ENCODE results near the gene MYL11.
A peak's percentile ranks its signal among the peaks of the same experiment; 100 is the strongest.

MYL11 gene

DNA sequence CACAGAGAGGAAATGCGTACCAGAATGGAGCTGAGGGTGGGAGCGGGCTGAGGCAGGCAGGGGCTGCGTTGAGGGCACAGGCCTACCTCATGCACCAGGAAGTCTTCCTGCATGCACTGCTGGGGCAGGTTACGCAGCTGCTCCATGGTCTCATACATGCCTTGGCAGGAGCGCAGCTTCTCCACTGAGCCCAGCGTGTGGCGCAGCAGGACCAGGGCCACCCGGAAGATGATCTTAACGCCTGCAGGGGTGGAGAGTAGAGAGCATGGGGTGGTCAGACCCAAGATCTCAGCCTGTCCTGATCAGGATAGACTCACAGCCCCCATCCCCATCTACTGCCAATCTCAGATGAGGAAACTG, 16.0 kb upstream of the MYL11 start:
- H3K27ac Mint-ChIP-seq = no peak overlapping the region
- no peaks in the 10 kb centered on the region for H3K9me3 Mint-ChIP-seq
- no peaks in the 10 kb centered on the region for H3K27me3 Mint-ChIP-seq
- DNase-seq (no peak), ATAC-seq (no peak)
- no peak overlapping the region for H3K4me3 Mint-ChIP-seq
- H3K36me3 Mint-ChIP-seq (ENCODE audit: low read depth) = peaks cover 21% of the 10 kb centered on the region
- peaks cover 17% of the 10 kb centered on the region for H3K4me1 Mint-ChIP-seq

DNA sequence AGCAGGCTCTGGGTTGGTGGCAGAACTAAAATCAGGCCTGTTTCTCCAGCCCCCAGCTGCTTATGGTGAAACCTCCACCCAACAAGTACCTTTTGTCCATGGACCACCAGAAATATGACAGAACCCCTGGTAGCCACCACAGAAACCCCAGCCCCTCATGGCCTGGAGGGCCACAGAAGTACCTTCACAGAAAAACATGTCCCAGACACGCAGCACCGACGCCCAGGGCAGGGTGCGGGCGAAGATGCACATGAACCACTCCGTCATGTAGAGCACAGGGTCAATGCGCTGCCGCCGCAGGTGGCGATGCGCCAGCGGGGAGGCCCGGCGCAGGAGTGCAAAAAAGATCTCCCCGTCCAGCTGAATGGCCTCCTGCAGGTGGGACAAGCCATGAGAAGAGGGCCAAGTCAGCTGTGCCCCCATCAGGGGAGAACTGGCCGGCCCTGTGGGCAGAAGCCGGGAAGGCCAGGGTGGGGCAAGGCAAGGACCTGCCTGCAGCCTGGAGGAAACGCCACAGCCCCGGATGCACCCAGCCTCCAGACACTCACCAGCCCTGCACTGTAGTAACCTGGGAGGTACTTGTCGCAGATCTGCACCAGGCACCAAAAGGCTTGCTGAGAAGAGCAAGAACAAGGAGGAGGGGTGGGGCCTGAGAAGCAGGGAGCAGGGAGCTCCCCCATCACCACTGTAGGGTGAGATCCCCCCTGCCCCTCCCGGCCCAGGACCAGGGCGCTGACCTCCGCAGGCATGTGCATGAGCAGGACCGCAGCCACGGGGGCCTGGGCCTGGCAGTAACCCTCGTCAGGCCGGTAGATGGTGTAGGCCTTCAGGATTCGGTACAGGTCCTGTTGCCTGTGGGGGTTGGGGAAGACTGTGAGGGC, 15.4 kb upstream of the MYL11 start:
- no peaks in the 10 kb centered on the region for H3K9me3 Mint-ChIP-seq
- H3K4me1 Mint-ChIP-seq = peaks cover 10% of the 10 kb centered on the region
- H3K27me3 Mint-ChIP-seq = no peaks in the 10 kb centered on the region
- peaks cover 18% of the 10 kb centered on the region for H3K36me3 Mint-ChIP-seq (ENCODE audit: low read depth)
- DNase-seq (no peak), ATAC-seq (no peak)
- no peak overlapping the region for H3K4me3 Mint-ChIP-seq
- H3K27ac Mint-ChIP-seq = no peak overlapping the region

DNA sequence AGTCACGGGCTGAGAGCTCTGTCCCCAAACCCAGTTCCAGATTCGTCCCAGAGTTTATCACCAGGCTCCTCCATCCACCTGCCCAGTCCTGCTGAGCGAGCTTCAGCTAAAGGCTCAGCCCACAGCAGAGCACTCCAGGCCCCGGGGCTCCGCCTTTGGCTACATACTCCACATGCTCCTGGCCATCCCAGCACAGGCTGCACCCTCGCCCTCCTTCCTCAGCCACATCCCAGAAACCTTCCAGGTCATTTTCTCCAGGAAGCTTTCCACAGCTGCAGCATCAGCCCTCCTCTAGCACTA, 14.8 kb upstream of the MYL11 start:
- no peak for ATAC-seq
- H3K4me1 Mint-ChIP-seq = peaks cover 6% of the 10 kb centered on the region
- H3K36me3 Mint-ChIP-seq (ENCODE audit: low read depth) = peaks cover 14% of the 10 kb centered on the region
- H3K27me3 Mint-ChIP-seq = no peaks in the 10 kb centered on the region
- no peaks in the 10 kb centered on the region for H3K9me3 Mint-ChIP-seq
- DNase-seq = no peak
- H3K27ac Mint-ChIP-seq = no peak overlapping the region
- no peak overlapping the region for H3K4me3 Mint-ChIP-seq

DNA sequence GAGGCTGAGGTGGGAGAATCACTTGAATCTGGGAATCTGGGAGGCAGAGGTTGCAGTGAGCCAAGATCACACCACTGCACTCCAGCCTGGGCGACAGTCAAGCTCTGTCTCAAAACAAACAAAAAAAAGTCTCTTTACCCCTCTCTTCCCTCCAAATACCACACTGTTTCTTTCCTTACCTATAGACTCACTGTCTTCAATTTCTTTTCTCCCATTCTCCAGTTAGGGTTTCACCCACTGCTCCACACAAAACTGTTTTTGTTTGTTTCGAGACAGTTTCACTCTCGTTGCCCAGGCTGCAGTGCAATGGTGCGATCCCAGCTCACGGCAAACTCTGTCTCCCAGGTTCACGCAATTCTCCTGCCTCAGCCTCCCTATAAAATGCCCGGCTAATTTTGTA, 13.4 kb upstream of the MYL11 start:
- no peak for DNase-seq
- no peak for ATAC-seq
- H3K4me1 Mint-ChIP-seq = no peaks in the 10 kb centered on the region
- H3K9me3 Mint-ChIP-seq = no peaks in the 10 kb centered on the region
- no peaks in the 10 kb centered on the region for H3K27me3 Mint-ChIP-seq
- H3K4me3 Mint-ChIP-seq = no peak overlapping the region
- H3K27ac Mint-ChIP-seq = no peak overlapping the region
- peaks cover 21% of the 10 kb centered on the region for H3K36me3 Mint-ChIP-seq (ENCODE audit: low read depth)

DNA sequence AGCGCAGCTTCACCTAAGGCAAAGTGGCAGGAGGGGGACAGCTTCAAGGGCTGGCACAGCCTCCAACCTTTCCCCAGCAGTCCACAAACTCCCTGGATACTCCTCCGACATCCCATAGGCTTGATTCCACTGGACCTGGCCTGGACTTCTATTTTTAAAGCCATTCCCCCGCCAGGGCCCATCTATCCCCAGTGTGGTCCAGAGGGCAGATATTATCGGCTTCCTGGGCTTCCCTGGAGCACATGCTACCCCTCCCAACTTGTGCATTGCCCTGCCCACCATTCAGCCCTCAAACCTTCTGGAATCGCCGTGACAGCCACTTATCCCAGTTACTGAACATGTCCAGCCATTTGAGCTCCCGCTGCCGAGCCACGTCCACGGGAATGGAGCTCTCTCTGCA, 9.4 kb upstream of the MYL11 start:
- H3K27me3 Mint-ChIP-seq = no peaks in the 10 kb centered on the region
- no peak for DNase-seq
- H3K9me3 Mint-ChIP-seq = no peaks in the 10 kb centered on the region
- peaks cover 20% of the 10 kb centered on the region for H3K4me1 Mint-ChIP-seq
- no peak overlapping the region for H3K4me3 Mint-ChIP-seq
- H3K27ac Mint-ChIP-seq = no peak overlapping the region
- ATAC-seq = no peak
- H3K36me3 Mint-ChIP-seq (ENCODE audit: low read depth) = peaks cover 34% of the 10 kb centered on the region

DNA sequence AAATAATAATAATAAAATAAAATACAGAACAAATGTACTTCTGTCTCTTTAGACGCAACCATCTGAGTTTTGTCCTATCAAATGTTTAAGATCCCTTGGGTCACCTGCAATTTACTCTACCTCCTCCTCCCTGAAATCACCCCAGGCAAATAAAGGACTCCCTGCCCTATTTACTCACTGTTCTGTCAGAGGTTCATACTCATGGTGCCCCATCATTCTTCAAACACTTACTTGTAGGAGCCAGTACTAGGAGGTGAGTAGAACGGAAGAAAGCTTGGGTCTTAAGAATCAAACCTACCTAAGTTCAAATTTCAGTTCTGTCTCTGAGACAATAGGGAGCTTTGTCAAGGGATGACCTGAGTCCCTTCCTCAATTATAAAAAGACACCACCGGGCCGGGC, 8.1 kb upstream of the MYL11 start:
- no peak for ATAC-seq
- H3K36me3 Mint-ChIP-seq (ENCODE audit: low read depth) = peaks cover 36% of the 10 kb centered on the region

DNA sequence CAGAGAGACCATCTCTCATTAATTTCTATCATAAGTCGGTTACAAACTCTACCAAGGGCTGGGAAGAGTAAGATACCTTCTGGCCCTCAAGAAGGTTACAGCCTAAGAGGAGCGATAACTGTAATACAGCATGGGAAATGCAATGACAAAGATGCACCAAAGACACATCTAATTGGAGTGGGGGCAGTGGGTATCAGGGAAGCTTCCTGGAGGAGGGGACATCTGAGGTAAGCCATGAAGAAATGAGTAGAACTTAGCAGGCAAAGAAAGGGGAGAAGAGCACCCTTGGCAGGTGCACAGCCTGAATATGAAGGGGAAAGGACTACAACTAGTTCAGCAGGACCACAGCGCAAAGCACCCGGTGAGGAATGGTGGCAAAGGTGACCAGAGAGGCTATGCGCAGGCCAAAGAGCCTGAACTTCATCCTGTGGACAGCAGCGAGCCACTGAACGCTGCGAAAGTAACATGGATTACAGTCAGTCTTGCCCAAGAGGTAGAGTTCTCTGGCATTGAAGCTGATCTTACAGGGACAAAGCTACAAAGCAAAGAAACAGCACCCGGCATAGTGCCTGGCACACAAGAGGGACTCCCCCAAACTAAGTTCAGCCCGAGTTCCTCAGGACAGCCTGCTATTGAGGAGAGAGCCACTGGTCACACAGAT, 7.1 kb upstream of the MYL11 start:
- ATAC-seq = no peak
- no peak for DNase-seq
- Mint-ChIP-seq H3K27ac (peak overlapping the region; percentile 81), H3K27me3 (peaks cover 4% of the 10 kb centered on the region), H3K4me1 (peaks cover 37% of the 10 kb centered on the region), H3K36me3 (ENCODE audit: low read depth) (peaks cover 32% of the 10 kb centered on the region), H3K9me3 (no peaks in the 10 kb centered on the region), H3K4me3 (peak overlapping the region; percentile 92)

More for the DNA sequence above, 8.1 kb upstream of the MYL11 start:
- Mint-ChIP-seq H3K27me3 (peaks cover 4% of the 10 kb centered on the region), H3K4me1 (peaks cover 31% of the 10 kb centered on the region), H3K9me3 (no peaks in the 10 kb centered on the region), H3K4me3 (peak overlapping the region; percentile 92), H3K27ac (no peak overlapping the region)
- DNase-seq = no peak

DNA sequence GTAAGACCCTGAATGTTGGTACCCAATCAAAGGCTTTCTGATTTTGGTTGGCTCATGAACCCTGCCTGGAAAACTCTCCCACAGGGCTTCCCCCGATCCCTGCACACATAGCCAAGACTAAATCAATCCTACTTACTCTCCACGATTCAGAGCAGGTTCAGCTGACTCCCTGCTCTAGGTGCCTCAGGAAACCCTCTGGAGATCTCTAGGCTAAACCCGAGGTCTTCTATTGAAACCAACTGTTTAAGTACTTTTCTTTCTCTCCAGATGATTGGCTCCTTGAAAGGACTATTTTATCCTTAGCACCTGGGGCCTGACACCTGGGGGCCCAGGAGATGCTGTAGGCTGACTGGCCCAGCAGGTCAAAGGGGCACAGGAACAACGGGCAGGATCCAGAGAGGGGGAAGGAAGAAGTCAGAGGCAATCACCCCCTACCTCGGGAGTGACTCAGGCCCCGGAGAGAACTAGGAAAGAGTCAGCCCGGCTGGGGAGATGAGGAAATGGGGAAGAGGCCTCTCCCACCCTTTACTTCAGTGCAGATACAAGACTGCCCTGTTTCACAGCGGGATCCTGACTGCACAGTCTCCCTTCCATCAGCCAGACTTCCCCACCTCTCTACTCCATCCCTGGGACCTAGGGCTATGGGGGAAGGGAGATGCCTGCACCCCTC, 6.3 kb upstream of the MYL11 start:
- Mint-ChIP-seq H3K27ac (peak overlapping the region; percentile 81), H3K4me3 (peak overlapping the region; percentile 92), H3K27me3 (peaks cover 4% of the 10 kb centered on the region), H3K4me1 (peaks cover 37% of the 10 kb centered on the region), H3K36me3 (ENCODE audit: low read depth) (peaks cover 27% of the 10 kb centered on the region), H3K9me3 (no peaks in the 10 kb centered on the region)
- DNase-seq (no peak), ATAC-seq (no peak)

DNA sequence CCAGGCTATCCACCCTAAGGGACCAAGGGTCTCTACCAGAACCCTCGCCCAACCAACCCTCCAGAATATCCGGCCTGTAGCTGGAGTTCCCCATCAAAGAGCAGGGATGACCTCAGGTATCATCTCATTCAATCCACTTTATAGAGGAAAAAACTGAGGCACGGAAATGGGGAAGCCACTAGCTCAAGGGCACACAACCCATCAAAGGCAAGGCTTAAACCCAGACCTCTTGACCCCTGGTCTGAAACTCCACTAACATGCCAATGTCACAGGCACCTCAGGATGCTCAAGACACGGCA, 5.9 kb upstream of the MYL11 start:
- Mint-ChIP-seq H3K27me3 (peaks cover 4% of the 10 kb centered on the region), H3K9me3 (no peaks in the 10 kb centered on the region), H3K36me3 (ENCODE audit: low read depth) (peaks cover 24% of the 10 kb centered on the region), H3K4me1 (peaks cover 37% of the 10 kb centered on the region), H3K4me3 (peak overlapping the region; percentile 92), H3K27ac (peak overlapping the region; percentile 81)
- DNase-seq (no peak), ATAC-seq (no peak)

DNA sequence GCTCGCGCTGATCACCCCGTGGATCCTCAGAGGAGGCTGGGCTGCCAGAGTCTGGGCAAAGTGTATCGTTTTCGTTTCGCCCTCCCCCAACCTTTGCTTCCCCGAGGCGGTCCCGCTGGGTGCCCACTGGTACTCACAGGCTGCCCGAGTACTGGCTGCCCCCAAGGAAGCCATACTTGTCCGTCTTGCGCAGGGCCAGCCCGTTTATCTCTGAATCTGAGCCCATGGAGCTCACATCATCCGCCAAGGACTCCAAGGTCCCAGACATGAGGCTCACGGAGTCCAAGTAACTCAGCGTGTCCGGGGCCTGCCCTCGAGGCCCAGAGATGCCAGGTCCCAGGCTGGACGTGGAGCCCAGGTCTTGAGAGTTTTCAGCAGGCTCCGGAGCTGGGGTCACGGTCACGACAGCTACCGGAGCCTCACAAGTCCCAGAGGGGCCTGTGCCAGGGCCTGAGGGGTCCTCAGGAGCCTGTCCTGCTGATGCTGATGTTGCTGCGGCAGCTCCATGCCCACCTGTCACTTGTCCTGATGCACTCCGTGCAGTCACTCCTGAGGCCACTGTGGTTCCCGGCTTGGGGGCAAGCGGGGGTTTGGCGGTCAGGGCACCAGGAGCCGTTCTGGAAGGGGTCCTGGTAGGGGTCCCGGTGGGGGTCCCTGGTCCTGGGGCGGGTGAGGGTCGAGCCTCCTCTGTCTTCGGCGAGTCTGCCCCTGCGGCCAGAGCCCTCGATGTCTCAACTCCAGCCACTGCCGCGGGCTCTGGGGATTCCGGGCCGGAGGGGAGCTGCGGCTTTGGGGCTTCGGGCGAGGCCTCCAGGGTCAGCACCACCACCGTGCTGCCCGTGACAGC, 5.3 kb upstream of the MYL11 start:
- Mint-ChIP-seq H3K27ac (peak overlapping the region; percentile 81), H3K27me3 (peaks cover 4% of the 10 kb centered on the region), H3K9me3 (no peaks in the 10 kb centered on the region), H3K36me3 (ENCODE audit: low read depth) (peaks cover 24% of the 10 kb centered on the region), H3K4me1 (peaks cover 37% of the 10 kb centered on the region), H3K4me3 (peak overlapping the region; percentile 92)
- DNase-seq = peak; percentile 29
- ATAC-seq = no peak

DNA sequence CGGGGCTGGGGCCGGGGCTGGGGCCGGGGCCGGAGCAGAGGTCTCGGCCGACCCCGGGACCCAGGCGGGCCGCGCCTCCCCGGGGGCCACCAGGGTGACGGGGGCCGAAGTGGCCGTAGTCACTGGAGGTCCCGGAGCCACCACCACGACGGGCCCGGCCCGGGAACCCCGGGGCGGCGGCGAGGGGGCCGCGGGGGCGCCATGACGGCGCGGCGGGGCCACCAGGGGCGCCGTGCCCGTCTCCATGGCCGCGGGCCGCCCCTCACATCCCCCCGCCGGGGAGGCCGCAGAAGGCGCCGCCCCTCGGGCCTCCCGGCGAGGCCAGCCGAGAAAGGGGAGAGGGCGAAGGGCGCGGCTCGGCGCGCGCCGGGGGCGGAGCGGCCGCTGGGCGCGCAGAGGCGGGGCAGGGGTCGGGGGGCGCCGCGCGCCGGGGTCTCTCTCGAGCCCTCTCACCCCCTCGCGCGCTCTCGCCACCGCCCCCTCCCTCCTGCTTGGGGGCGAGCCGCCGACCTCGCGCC, 4.6 kb upstream of the MYL11 start:
- peak; percentile 1 for ATAC-seq
- peak overlapping the region; percentile 84 for H3K4me3 Mint-ChIP-seq
- peaks cover 37% of the 10 kb centered on the region for H3K4me1 Mint-ChIP-seq

DNA sequence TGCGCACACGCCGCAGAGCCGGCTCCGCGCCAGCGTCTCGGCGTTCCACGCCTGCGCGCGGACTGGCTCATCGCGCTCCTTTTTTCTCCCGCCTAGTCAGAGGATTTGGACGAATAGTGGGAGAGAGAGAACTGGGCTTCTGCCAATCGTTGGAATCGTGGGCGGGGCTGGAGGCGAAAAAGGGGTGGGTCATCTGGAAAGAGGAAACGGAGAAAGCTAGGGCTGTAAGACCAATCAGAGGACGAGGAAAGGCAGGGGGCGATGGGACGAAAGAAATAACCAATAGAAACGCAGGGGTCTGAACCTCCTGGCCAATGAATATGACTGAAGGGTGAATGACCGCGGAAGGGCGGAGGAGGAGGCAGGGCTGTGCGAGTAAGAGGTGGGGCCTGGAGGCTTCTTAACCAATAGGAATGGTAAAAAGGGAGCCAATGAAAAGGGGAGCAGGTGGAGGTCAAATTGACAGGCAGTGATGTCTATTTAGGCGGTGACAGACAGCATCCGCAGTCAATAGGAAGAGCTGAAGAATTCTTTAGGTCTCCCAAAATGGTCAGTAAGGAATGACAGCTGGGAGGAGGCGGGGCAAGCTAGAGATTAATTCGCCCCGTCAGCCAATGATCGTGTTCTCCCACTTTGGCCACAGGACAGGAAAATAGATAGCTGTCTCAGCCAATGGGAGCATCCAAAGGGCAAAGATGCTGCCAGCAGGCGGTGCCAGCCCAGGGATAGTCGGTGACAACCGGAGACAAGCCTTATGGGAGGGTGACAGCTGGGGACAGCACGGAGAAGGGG, 4.0 kb upstream of the MYL11 start, which contains the start of gene TBC1D10B:
Gene TBC1D10B (minus strand): TSS at position 39 of the 792 bp plus-strand sequence. CDS start 311 bp downstream, outside the sequence.
- peaks cover 18% of the 10 kb centered on the region for H3K36me3 Mint-ChIP-seq (ENCODE audit: low read depth)
- ATAC-seq = peak; percentile 85

More for the DNA sequence above, 4.6 kb upstream of the MYL11 start:
- Mint-ChIP-seq H3K27ac (peak overlapping the region; percentile 97), H3K36me3 (ENCODE audit: low read depth) (peaks cover 24% of the 10 kb centered on the region), H3K27me3 (peaks cover 4% of the 10 kb centered on the region), H3K9me3 (no peaks in the 10 kb centered on the region)
- no peak for DNase-seq

DNA sequence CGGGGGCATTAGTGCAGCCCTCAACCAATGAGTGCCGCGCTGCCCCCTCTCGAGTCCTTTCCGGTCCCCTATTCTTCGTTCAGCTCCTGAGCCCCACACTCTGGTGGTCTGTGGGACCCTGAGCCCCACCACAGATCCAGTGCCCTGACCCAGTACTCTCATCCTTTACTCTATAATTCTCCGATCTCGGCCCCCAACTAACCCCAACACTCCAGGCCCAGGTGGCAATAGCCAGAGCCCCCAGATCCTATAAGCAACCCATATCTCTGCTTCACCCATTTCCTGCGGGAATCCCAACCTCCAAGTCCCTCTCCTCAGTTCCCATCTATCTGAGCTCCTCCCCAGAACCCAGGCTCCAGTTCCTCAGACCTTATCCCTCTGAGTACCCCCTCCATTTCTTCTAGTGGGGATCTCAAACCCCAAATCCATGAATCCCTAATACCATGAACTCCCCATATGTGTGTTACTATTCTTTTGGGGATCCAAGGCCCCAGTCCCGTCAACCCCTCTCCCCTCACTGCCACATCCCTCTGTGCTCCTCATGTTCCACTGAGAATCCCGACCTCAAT, 3.3 kb upstream of the MYL11 start:
- ATAC-seq (no peak), DNase-seq (no peak)
- Mint-ChIP-seq H3K4me3 (peak overlapping the region; percentile 84), H3K36me3 (ENCODE audit: low read depth) (peaks cover 17% of the 10 kb centered on the region), H3K4me1 (peaks cover 37% of the 10 kb centered on the region), H3K9me3 (no peaks in the 10 kb centered on the region), H3K27ac (peak overlapping the region; percentile 97), H3K27me3 (peaks cover 4% of the 10 kb centered on the region)

More for the DNA sequence above, 4.0 kb upstream of the MYL11 start, which contains the start of gene TBC1D10B:
- H3K4me3 Mint-ChIP-seq = peak within 1 kb of the TSS; percentile 92
- peak within 1 kb of the TSS; percentile 97 for H3K27ac Mint-ChIP-seq
- peaks cover 37% of the 10 kb centered on the region for H3K4me1 Mint-ChIP-seq
- H3K27me3 Mint-ChIP-seq = peaks cover 4% of the 10 kb centered on the region
- no peaks in the 10 kb centered on the region for H3K9me3 Mint-ChIP-seq
- DNase-seq = peak; percentile 97
